Activated B cell treated with CpG ODN at 0.5 μM for 24 hours (primary cell): Measurements from ENCODE around the gene KIF24. TPM values are rescaled to one million over a fixed set of nuclear protein-coding genes. Genes with fewer than 3 reads are reported as not detected.

Experiments used
- ATAC-seq: fragments of 200-7000 bp; cut with Tn5 transposase; one replicate; pipeline ENCODE4 v1.10.0; 2021; ENCODE audit warnings: low read depth, mild to moderate bottlenecking, moderate library complexity
- CTCF ChIA-PET: fragments of 350-600 bp; sonication (Branson Sonifier 250); formaldehyde crosslinking; loops from one replicate; lab custom pipeline; 2021; ENCODE audit warnings: antibody characterized with exemption; lab: Charles Lee
- POLR2A ChIA-PET: fragments of 350-600 bp; sonication (Branson Sonifier 250); formaldehyde crosslinking; loops from one replicate; lab custom pipeline; 2021; ENCODE audit warnings: antibody characterized with exemption; lab: Charles Lee
- DNase-seq: peaks from one replicate; pipeline ENCODE4 v3.0.0; 2022
- H3K27ac Mint-ChIP-seq: one replicate; pipeline ENCODE4 v1.8.0; 2020; ENCODE audit warnings: mixed read lengths
- H3K27me3 Mint-ChIP-seq: one replicate; pipeline ENCODE4 v1.8.0; 2021; ENCODE audit warnings: mixed read lengths
- H3K36me3 Mint-ChIP-seq: one replicate; pipeline ENCODE4 v1.8.0; 2021; ENCODE audit warnings: low read depth, mixed read lengths
- H3K4me1 Mint-ChIP-seq: one replicate; pipeline ENCODE4 v1.8.0; 2021; ENCODE audit warnings: mixed read lengths
- H3K4me3 Mint-ChIP-seq: one replicate; pipeline ENCODE4 v1.8.0; 2020; ENCODE audit warnings: mild to moderate bottlenecking, mixed read lengths
- H3K9me3 Mint-ChIP-seq: one replicate; pipeline ENCODE4 v1.8.0; 2020; ENCODE audit warnings: mixed read lengths
- CTCF ChIP-seq: fragments of 200-600 bp; IDR thresholded peaks from one replicate; pipeline ENCODE4 v1.8.0; 2022; ENCODE audit warnings: antibody characterized with exemption, mild to moderate bottlenecking
- intact Hi-C: fragments of 100-400 bp; cut with micrococcal nuclease; formaldehyde crosslinking; loops from one replicate; pipeline ENCODE4 v1.15.1; 2024
- total RNA-seq: library from RNA; stranded (reverse); gene quantifications from 2 replicates; pipeline ENCODE4 v1.2.3, GENCODE V29; 2022

KIF24 gene
- total RNA-seq, 1 donor from 2014 or later, result 0.71 TPM

GRCh38 chr9:34346873-34347799 is 18.1 kb upstream of the KIF24 start:
- POLR2A ChIA-PET, result interaction anchor here (0.6 to 0.9 kb wide), 2 partner anchors 298 to 943 kb away, joined by 4 read pairs; partner anchors contain the start of gene UBAP2
- CTCF ChIA-PET, result no interaction called here
- ATAC-seq (no peak), DNase-seq (no peak)
- Mint-ChIP-seq H3K4me3 (no peak overlapping the region), H3K36me3 (peaks cover 24% of the 10 kb centered on the region), H3K27ac (no peak overlapping the region), H3K9me3 (no peaks in the 10 kb centered on the region), H3K4me1 (no peaks in the 10 kb centered on the region), H3K27me3 (no peaks in the 10 kb centered on the region)
- intact Hi-C loops, result no loop called here
- no peak for TF ChIP-seq CTCF

GRCh38 chr9:34343605-34344004 is 14.5 kb upstream of the KIF24 start:
- H3K36me3 Mint-ChIP-seq, result peaks cover 42% of the 10 kb centered on the region
- POLR2A ChIA-PET, result no interaction called here

GRCh38 chr9:34343090-34343489 is 14.0 kb upstream of the KIF24 start:
- H3K27ac Mint-ChIP-seq, result no peak overlapping the region
- no peak overlapping the region for H3K4me3 Mint-ChIP-seq
- intact Hi-C loops, result no loop called here
- ChIA-PET POLR2A (no interaction called here), CTCF (no interaction called here)
- DNase-seq (no peak), ATAC-seq (no peak)
- H3K27me3 Mint-ChIP-seq, result no peaks in the 10 kb centered on the region
- H3K36me3 Mint-ChIP-seq, result peaks cover 45% of the 10 kb centered on the region
- TF ChIP-seq CTCF, result no peak
- no peaks in the 10 kb centered on the region for H3K4me1 Mint-ChIP-seq
- H3K9me3 Mint-ChIP-seq, result no peaks in the 10 kb centered on the region

More at GRCh38 chr9:34343605-34344004, 14.5 kb upstream of the KIF24 start:
- ATAC-seq, result no peak
- no peaks in the 10 kb centered on the region for H3K9me3 Mint-ChIP-seq
- no peaks in the 10 kb centered on the region for H3K27me3 Mint-ChIP-seq
- H3K4me1 Mint-ChIP-seq, result no peaks in the 10 kb centered on the region
- CTCF ChIA-PET, result no interaction called here
- no peak overlapping the region for H3K4me3 Mint-ChIP-seq
- H3K27ac Mint-ChIP-seq, result no peak overlapping the region
- no peak for TF ChIP-seq CTCF
- intact Hi-C loops, result no loop called here
- DNase-seq, result no peak

GRCh38 chr9:34341659-34342295 is 12.7 kb upstream of the KIF24 start:
- no peak overlapping the region for H3K27ac Mint-ChIP-seq
- TF ChIP-seq CTCF, result no peak
- H3K4me3 Mint-ChIP-seq, result no peak overlapping the region
- H3K9me3 Mint-ChIP-seq, result no peaks in the 10 kb centered on the region
- no peak for DNase-seq
- no peaks in the 10 kb centered on the region for H3K27me3 Mint-ChIP-seq
- intact Hi-C loops, result no loop called here
- no peaks in the 10 kb centered on the region for H3K4me1 Mint-ChIP-seq
- H3K36me3 Mint-ChIP-seq, result peaks cover 45% of the 10 kb centered on the region
- ATAC-seq, result no peak
- POLR2A ChIA-PET, result interaction anchor here (0.5 kb wide), 1 partner anchor 294 kb away, joined by 3 read pairs; no protein-coding TSS in a partner anchor
- CTCF ChIA-PET, result no interaction called here
